IMR-90 (cell line): ENCODE measurements around the gene PAK4. TPM values are rescaled to one million over a fixed set of nuclear protein-coding genes. Genes with fewer than 3 reads are reported as not detected.

ENCODE experiments used
- ATAC-seq: fragments of 200-7000 bp; cut with Tn5 transposase; 2 replicates; pipeline ENCODE4 v1.9.1; 2020; ENCODE audit warnings: low read depth, mild to moderate bottlenecking, moderate library complexity
- BruUV-seq: library from RNA; stranded (reverse); fragments of 400-500 nt; replicated peaks from 2 replicates; lab custom pipeline; 2021; lab: Mats Ljungman, UMichigan
- CTCF ChIA-PET: fragments of 300-600 bp; formaldehyde crosslinking; extraction: SDS; loops from one replicate; lab custom pipeline; 2021; ENCODE audit warnings: antibody characterized with exemption; lab: Yijun Ruan, JAX
- POLR2A ChIA-PET: fragments of 300-600 bp; sonication (Branson Sonifier 250); formaldehyde crosslinking; loops from one replicate; lab custom pipeline; 2022; ENCODE audit warnings: antibody characterized with exemption; ENCODE audit not compliant: unreplicated experiment; lab: Charles Lee
- DNase-seq: peaks from one replicate; pipeline ENCODE4 v3.0.0; 2013
- H2AFZ ChIP-seq: replicated peaks from 2 replicates; pipeline ENCODE3; 2013; ENCODE audit warnings: low read length, mild to moderate bottlenecking; ENCODE audit not compliant: poor library complexity
- H2AK5ac ChIP-seq: 2 replicates; pipeline ENCODE4 v1.6.1; 2013; ENCODE audit warnings: low read depth, low read length, inconsistent platforms
- H2AK9ac ChIP-seq: replicated peaks from 2 replicates; pipeline ENCODE3; 2013; ENCODE audit warnings: mild to moderate bottlenecking, low read depth, low read length, moderate library complexity; ENCODE audit not compliant: poor library complexity
- H2BK120ac ChIP-seq: 2 replicates; pipeline ENCODE4 v1.6.1; 2013; ENCODE audit warnings: low read depth, low read length, inconsistent platforms
- H2BK15ac ChIP-seq: 3 replicates; pipeline ENCODE4 v1.6.1; 2013; ENCODE audit warnings: low read depth, low read length, inconsistent platforms
- H2BK20ac ChIP-seq: 2 replicates; pipeline ENCODE4 v1.6.1; 2013; ENCODE audit warnings: low read depth, mild to moderate bottlenecking, inconsistent platforms, low read length, moderate library complexity
- H2BK5ac ChIP-seq: 2 replicates; pipeline ENCODE4 v1.6.1; 2013; ENCODE audit warnings: mild to moderate bottlenecking, low read depth, low read length, inconsistent platforms; ENCODE audit not compliant: poor library complexity, severe bottlenecking
- H3K14ac ChIP-seq: replicated peaks from 2 replicates; pipeline ENCODE4 v1.6.1; 2013; ENCODE audit warnings: low read depth, low read length, inconsistent platforms
- H3K18ac ChIP-seq: 2 replicates; pipeline ENCODE4 v1.6.1; 2013; ENCODE audit warnings: low read depth, low read length, control low read depth
- H3K23ac ChIP-seq: 2 replicates; pipeline ENCODE4 v1.6.1; 2013; ENCODE audit warnings: low read depth, low read length, inconsistent platforms
- H3K27ac ChIP-seq: 2 replicates; pipeline ENCODE4 v1.5.1; 2013; ENCODE audit warnings: mild to moderate bottlenecking, control low read depth, low read length; ENCODE audit not compliant: insufficient read depth
- H3K27me3 ChIP-seq: 2 replicates; pipeline ENCODE4 v1.6.1; 2013; ENCODE audit warnings: low read length; ENCODE audit not compliant: control insufficient read depth, insufficient read depth
- H3K36me3 ChIP-seq: 2 replicates; pipeline ENCODE4 v1.6.1; 2013; ENCODE audit warnings: low read length, mixed read lengths; ENCODE audit not compliant: control insufficient read depth, insufficient read depth
- H3K4ac ChIP-seq: 2 replicates; pipeline ENCODE4 v1.6.1; 2013; ENCODE audit warnings: low read depth, low read length, inconsistent platforms
- H3K4me1 ChIP-seq: 2 replicates; pipeline ENCODE4 v1.6.1; 2013; ENCODE audit warnings: low read length, mixed read lengths; ENCODE audit not compliant: control insufficient read depth, insufficient read depth
- H3K4me2 ChIP-seq: 2 replicates; pipeline ENCODE4 v1.6.1; 2013; ENCODE audit warnings: low read depth, mild to moderate bottlenecking, control low read depth, low read length, moderate library complexity
- H3K4me3 ChIP-seq: 2 replicates; pipeline ENCODE4 v1.5.1; 2013; ENCODE audit warnings: low read depth, mild to moderate bottlenecking, control low read depth, low read length, moderate library complexity; ENCODE audit not compliant: insufficient read depth
- H3K56ac ChIP-seq: 2 replicates; pipeline ENCODE4 v1.6.1; 2013; ENCODE audit warnings: low read length, inconsistent platforms; ENCODE audit not compliant: insufficient read depth; ENCODE audit errors: extremely low read depth
- H3K79me1 ChIP-seq, 2 experiments: 2 replicates each; pipeline ENCODE4 v1.6.1; 2013; ENCODE audit warnings: low read length in 2 of 2, inconsistent platforms in 1 of 2, low read depth in 1 of 2
- H3K9ac ChIP-seq: 2 replicates; pipeline ENCODE4 v1.6.1; 2013; ENCODE audit warnings: low read depth, low read length, control low read depth
- H3K9me1 ChIP-seq: 2 replicates; pipeline ENCODE4 v1.6.1; 2013; ENCODE audit warnings: low read length, inconsistent platforms; ENCODE audit not compliant: insufficient read depth
- H3K9me3 ChIP-seq: 2 replicates; pipeline ENCODE4 v1.6.1; 2013; ENCODE audit warnings: low read length; ENCODE audit not compliant: control insufficient read depth, insufficient read depth
- H4K20me1 ChIP-seq: 2 replicates; pipeline ENCODE4 v1.6.1; 2013; ENCODE audit warnings: low read length, inconsistent platforms; ENCODE audit not compliant: insufficient read depth
- H4K5ac ChIP-seq: 2 replicates; pipeline ENCODE4 v1.6.1; 2013; ENCODE audit warnings: mild to moderate bottlenecking, low read depth, low read length, control low read depth
- H4K8ac ChIP-seq, 2 experiments: 2 replicates each; pipeline ENCODE4 v1.6.1; 2013; ENCODE audit warnings: low read depth in 2 of 2, low read length in 2 of 2, control low read depth in 1 of 2, inconsistent platforms in 1 of 2
- H4K91ac ChIP-seq: 2 replicates; pipeline ENCODE4 v1.6.1; 2013; ENCODE audit warnings: low read depth, low read length, inconsistent platforms; ENCODE audit not compliant: insufficient read depth
- RAD21 ChIP-seq: IDR thresholded peaks from 2 replicates; pipeline ENCODE4 v1.6.1; 2012; ENCODE audit warnings: low read length, improper control_type of control experiment
- WGBS, 2 experiments: methylation state at CpG; one replicate each; pipeline versions ENCODE4 v1.1.5 to v1.1.7; 2013; ENCODE audit warnings: missing lambda C conversion rate in 2 of 2; ENCODE audit not compliant: insufficient read length in 1 of 2; ENCODE audit errors: extremely low coverage in 2 of 2; 5-methylcytosine and 5-hydroxymethylcytosine counted together
- dilution Hi-C: fragments of 300-500 bp; cut with HindIII; formaldehyde crosslinking; loops from one replicate; pipeline ENCODE4 v1.14.3; 2018; ENCODE audit warnings: low sequenced_read_pairs; ENCODE audit not compliant: unreplicated experiment
- in situ Hi-C: fragments of 300-500 bp; cut with MboI; formaldehyde crosslinking; loops from 3 replicates; pipeline ENCODE4 v1.14.3; 2019; ENCODE audit warnings: low sequenced_read_pairs, inconsistent platforms, mixed read lengths
- intact Hi-C: fragments of 100-400 bp; cut with micrococcal nuclease; formaldehyde crosslinking; loops from 2 replicates; pipeline ENCODE4 v1.10.0; 2022
- polyA plus RNA-seq, 3 experiments: library from polyadenylated mRNA; depleted of rRNA; stranded (reverse); fragments of >200 nt; gene quantifications; 2 replicates each; pipeline ENCODE4 v1.2.3, GENCODE V29; 2012; ENCODE audit warnings: low replicate concordance in 1 of 3
- total RNA-seq: library from RNA; depleted of rRNA; stranded (reverse); fragments of >200 nt; gene quantifications from 2 replicates; pipeline ENCODE4 v1.2.3, GENCODE V29; 2012

Gene PAK4
- total and polyA plus RNA-seq, 2 of the 4 experiments (the other 2 are of a cell fraction): 2.0 to 27.2 TPM

DNA sequence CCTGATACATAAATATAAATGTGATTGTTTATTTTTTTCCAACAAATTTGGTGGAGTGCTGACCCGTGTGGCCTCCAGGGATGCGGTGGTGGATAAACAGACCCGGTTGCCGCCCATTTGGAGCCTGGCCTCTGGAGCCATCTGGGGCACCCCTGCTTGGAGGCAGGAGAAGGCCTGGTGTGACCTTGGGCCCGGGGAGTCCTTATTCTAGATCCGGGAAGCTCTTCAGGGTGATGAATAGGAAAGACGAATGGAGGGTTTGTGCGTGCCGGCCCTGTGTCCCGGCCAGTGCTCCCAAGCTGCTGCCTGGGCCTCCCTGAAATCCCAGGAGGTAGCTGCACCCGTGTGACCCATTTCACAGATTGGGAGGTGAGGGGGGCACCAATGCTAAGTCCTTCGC lies 11.5 kb downstream of the PAK4 start:
- Histone ChIP-seq H3K4me3 (no peak overlapping the region), H2AK9ac (no peak overlapping the region), H2BK120ac (no peak overlapping the region), H2AFZ (no peak overlapping the region), H4K8ac (no peak overlapping the region), H3K9ac (no peak overlapping the region), H3K23ac (no peak overlapping the region), H3K18ac (no peak overlapping the region), H2AK5ac (no peak overlapping the region), H2BK20ac (no peak overlapping the region), H3K4me1 (peaks cover 12% of the 10 kb centered on the region; the same call in 1 of the 2 replicates), H3K4me2 (no peak overlapping the region), H4K20me1 (peaks cover 61% of the 10 kb centered on the region), H3K9me1 (peaks cover 9% of the 10 kb centered on the region; the same call in 1 of the 2 replicates), H3K56ac (no peak overlapping the region), H3K36me3 (no peaks in the 10 kb centered on the region), H3K9me3 (no peaks in the 10 kb centered on the region), H3K27ac (no peak overlapping the region), H3K27me3 (no peaks in the 10 kb centered on the region), H3K4ac (no peak overlapping the region), H4K5ac (no peak overlapping the region), H4K91ac (no peak overlapping the region), H3K14ac (no peak overlapping the region), H2BK5ac (no peak overlapping the region), H3K79me1 (peaks cover 44 to 89% of the 10 kb centered on the region in 2 experiments), H2BK15ac (no peak overlapping the region)
- no TSS peak for BruUV-seq
- POLR2A ChIA-PET: interaction anchor here (0.6 kb wide), 1 partner anchor 304 kb away, joined by 16 read pairs; no protein-coding TSS in a partner anchor
- CTCF ChIA-PET: interaction anchor here (0.9 kb wide), 1 partner anchor 11 kb away, joined by 3 read pairs; no protein-coding TSS in a partner anchor
- ATAC-seq (no peak), DNase-seq (no peak)
- intact Hi-C loops (no loop called here), dilution Hi-C loops (no loop called here), in situ Hi-C loops (no loop called here)
- WGBS, 2 experiments: 74% methylated on average over 6 of the region's 12 CpGs; no CpG with 5 or more reads in 1 of the 2 experiments
- no peak for TF ChIP-seq RAD21
